Measurements from ENCODE around the gene ATXN7L1. TPM values are rescaled to one million over a fixed set of nuclear protein-coding genes. Genes with fewer than 3 reads are reported as not detected.

Gene ATXN7L1
- total and polyA plus RNA-seq, 7 donors = 5.4 to 20.5 (median 12.8) TPM

DNA sequence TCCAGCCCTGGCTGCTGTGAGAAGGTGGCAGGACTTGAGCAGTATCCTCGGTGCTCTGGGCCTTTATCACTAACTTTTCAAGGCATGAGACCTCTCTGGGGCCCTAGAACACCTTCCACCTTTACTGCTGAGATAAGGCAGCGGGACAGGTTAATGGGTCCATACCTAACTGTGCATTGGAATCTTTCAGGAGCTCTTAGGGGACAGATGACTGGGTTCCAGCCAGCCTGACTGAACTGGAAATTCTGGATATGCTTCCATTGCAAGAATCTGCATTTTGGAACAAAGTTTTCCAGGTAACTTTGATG, 73.0 kb downstream of the ATXN7L1 start:
- WGBS, 2 donors = 64 to 82% methylated on average over 2 of the region's 2 CpGs
- no peak for DNase-seq
- Histone ChIP-seq H3K27ac (peak overlapping the region in 3 of 4 donors; percentile 35 to 66 (median 51)), H3K36me3 (no peaks in the 10 kb centered on the region), H3K27me3 (no peaks in the 10 kb centered on the region), H3K4me1 (peaks cover 0 to 76% (median 66%) of the 10 kb centered on the region in 4 donors), H3K4me3 (no peak overlapping the region), H3K9me3 (no peaks in the 10 kb centered on the region)
- intact Hi-C loops (cut with DNase I) = no loop called here
- TF ChIP-seq EP300 (IDR thresholded peaks at IDR 0.05) = no peak

DNA sequence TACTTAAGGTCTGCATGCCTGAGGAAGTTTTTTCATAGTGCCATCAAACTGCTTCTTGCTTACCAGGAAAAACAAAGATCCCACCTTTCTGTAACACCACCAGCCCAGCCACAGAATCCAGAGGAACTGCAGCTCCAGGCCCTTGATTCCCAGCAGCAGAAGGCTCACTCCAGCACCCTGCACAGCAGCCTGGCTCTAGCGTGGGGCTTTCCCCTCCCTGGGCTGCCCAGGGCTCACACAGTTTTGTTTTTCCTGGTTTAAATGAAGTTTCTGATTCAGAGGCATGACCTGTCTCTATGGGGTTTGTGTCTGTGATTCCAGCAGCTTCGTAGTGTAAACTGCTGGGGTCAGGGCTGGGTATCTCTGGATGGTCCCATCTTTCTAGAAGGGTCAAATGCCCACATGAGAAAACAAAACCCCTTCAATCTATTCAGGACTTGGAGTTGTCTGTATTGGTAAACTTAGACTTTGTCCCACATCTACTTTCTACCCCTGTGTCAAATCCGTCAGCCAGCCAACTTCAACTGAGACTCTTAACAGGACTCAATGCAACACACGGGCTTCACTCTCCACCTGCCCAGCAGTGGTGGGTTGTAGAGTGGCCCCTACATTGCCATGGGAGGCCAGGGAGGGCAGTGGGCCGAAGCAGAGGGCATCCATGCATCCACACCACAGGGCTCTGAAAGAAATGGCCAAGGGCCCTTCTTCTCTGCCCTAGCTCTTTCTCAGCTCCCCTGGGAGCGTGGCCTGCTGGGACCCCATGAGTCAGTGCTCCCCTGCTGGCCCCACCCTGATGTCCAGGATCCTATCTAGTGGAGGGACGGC, 73.6 kb downstream of the ATXN7L1 start:
- H3K4me1 ChIP-seq = peaks cover 0 to 80% (median 68%) of the 10 kb centered on the region in 4 donors
- 58 to 80% methylated on average over 7 of the region's 7 CpGs for WGBS, 2 donors

DNA sequence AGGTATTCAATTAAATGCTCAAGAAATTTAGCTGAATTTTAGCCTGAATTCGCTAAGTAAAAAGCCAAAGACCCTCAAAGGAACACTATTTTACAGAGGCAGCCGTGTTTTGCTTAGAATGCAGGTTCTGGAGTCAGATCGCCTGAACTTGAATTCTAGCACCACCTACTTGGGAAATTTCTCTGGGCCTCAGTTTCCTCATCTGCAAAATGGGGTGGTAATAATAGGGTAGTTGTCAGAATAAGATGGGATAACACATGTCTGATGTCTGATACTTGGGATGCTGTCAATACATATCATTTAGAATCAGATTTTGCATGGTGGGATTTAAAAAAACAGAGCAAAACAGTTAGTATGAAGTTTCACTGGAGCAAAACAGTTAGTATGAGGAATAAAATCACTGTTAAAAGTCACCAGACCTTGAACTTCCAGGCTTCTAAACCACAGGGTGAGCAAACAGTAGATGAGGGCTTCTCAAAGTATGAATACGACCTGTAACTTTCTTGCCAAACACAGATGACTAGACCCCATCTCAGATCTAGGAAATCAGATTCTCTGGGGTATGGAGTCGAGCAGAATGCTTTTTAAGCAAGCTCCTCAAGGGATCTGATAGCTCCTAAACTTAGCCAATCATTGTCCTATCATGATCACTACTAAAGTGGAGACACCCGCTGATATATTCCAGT, 75.4 kb downstream of the ATXN7L1 start:
- 86 to 89% methylated on average over 6 of the region's 6 CpGs for WGBS, 2 donors
- Histone ChIP-seq H3K4me1 (peaks cover 0 to 82% (median 71%) of the 10 kb centered on the region in 4 donors), H3K9me3 (no peaks in the 10 kb centered on the region), H3K27me3 (no peaks in the 10 kb centered on the region), H3K4me3 (no peak overlapping the region), H3K27ac (peak overlapping the region in 3 of 4 donors; percentile 71 to 79 (median 78)), H3K36me3 (no peaks in the 10 kb centered on the region)
- intact Hi-C loops (cut with DNase I) = no loop called here
- DNase-seq = no peak
- TF ChIP-seq POLR2A (IDR thresholded peaks at IDR 0.05) = no peak
- TF ChIP-seq, protein P1, sequence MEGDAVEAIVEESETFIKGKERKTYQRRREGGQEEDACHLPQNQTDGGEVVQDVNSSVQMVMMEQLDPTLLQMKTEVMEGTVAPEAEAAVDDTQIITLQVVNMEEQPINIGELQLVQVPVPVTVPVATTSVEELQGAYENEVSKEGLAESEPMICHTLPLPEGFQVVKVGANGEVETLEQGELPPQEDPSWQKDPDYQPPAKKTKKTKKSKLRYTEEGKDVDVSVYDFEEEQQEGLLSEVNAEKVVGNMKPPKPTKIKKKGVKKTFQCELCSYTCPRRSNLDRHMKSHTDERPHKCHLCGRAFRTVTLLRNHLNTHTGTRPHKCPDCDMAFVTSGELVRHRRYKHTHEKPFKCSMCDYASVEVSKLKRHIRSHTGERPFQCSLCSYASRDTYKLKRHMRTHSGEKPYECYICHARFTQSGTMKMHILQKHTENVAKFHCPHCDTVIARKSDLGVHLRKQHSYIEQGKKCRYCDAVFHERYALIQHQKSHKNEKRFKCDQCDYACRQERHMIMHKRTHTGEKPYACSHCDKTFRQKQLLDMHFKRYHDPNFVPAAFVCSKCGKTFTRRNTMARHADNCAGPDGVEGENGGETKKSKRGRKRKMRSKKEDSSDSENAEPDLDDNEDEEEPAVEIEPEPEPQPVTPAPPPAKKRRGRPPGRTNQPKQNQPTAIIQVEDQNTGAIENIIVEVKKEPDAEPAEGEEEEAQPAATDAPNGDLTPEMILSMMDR (IDR thresholded peaks at IDR 0.05) = no peak
- TF ChIP-seq EP300 (IDR thresholded peaks at IDR 0.05) = no peak
- no peak for TF ChIP-seq POLR2AphosphoS5 (IDR thresholded peaks at IDR 0.05)

More for the DNA sequence above, 73.6 kb downstream of the ATXN7L1 start:
- DNase-seq = no peak
- no peaks in the 10 kb centered on the region for H3K9me3 ChIP-seq
- peak overlapping the region in 3 of 4 donors; percentile 35 to 66 (median 51) for H3K27ac ChIP-seq
- H3K36me3 ChIP-seq = no peaks in the 10 kb centered on the region
- H3K27me3 ChIP-seq = no peaks in the 10 kb centered on the region
- intact Hi-C loops (cut with DNase I) = no loop called here
- TF ChIP-seq POLR2AphosphoS5 (IDR thresholded peaks at IDR 0.05) (no peak), POLR2A (IDR thresholded peaks at IDR 0.05) (no peak), EP300 (IDR thresholded peaks at IDR 0.05) (no peak)
- TF ChIP-seq, protein P1 (IDR thresholded peaks at IDR 0.05) = no peak
- no peak overlapping the region for H3K4me3 ChIP-seq

- DNase-seq = no peak
- H3K4me3 ChIP-seq = no peak overlapping the region
- no peaks in the 10 kb centered on the region for H3K27me3 ChIP-seq
- TF ChIP-seq POLR2A (IDR thresholded peaks at IDR 0.05) = no peak
- TF ChIP-seq, protein P1 (IDR thresholded peaks at IDR 0.05) = no peak
- no peak for TF ChIP-seq POLR2AphosphoS5 (IDR thresholded peaks at IDR 0.05)
- no peak for TF ChIP-seq EP300 (IDR thresholded peaks at IDR 0.05)
- no peaks in the 10 kb centered on the region for H3K36me3 ChIP-seq
- H3K4me1 ChIP-seq = peaks cover 0 to 82% (median 71%) of the 10 kb centered on the region in 4 donors
- whole genome bisulfite sequencing, 2 donors = 57 to 82% methylated on average over 3 of the region's 3 CpGs
- H3K9me3 ChIP-seq = no peaks in the 10 kb centered on the region
- peak overlapping the region in 3 of 4 donors; percentile 71 to 79 (median 78) for H3K27ac ChIP-seq
- intact Hi-C loops (cut with DNase I) = no loop called here
These were observed 76.0 kb downstream of the ATXN7L1 start for GRCh38 chr7:105800442-105800841.

- intact Hi-C loops (cut with DNase I) = loop anchor here (10.0 kb wide), 1 partner anchor 75 kb away; the partner anchor contains the start of gene ATXN7L1
- peak in 3 of 4 donors; percentile 18 to 41 (median 37) for TF ChIP-seq POLR2AphosphoS5 (IDR thresholded peaks at IDR 0.05)
- TF ChIP-seq, protein P1 (IDR thresholded peaks at IDR 0.05) = no peak
- 79 to 88% methylated on average over 7 of the region's 7 CpGs for WGBS, 2 donors
- H3K27ac ChIP-seq = peak overlapping the region in 3 of 4 donors; percentile 71 to 79 (median 78)
- H3K4me3 ChIP-seq = no peak overlapping the region
- no peaks in the 10 kb centered on the region for H3K9me3 ChIP-seq
- H3K4me1 ChIP-seq = peaks cover 0 to 82% (median 71%) of the 10 kb centered on the region in 4 donors
- no peaks in the 10 kb centered on the region for H3K27me3 ChIP-seq
- H3K36me3 ChIP-seq = no peaks in the 10 kb centered on the region
- DNase-seq = peak; percentile 71
These were observed 76.7 kb downstream of the ATXN7L1 start for GRCh38 chr7:105799677-105800076.
